NT2/D1 (cell line): ENCODE measurements around the gene LRP2BP.

Experiments used
- SUZ12 ChIP-seq: IDR thresholded peaks from 2 replicates; pipeline ENCODE4 v1.6.1; 2011; ENCODE audit not compliant: insufficient read length, insufficient read depth; ENCODE audit errors: extremely low read depth
- YY1 ChIP-seq: IDR thresholded peaks from 2 replicates; pipeline ENCODE4 v1.6.1; 2011; ENCODE audit not compliant: insufficient read length, insufficient read depth
- ZNF274 ChIP-seq: IDR thresholded peaks from 2 replicates; pipeline ENCODE4 v1.6.1; 2011; ENCODE audit warnings: mild to moderate bottlenecking, low read depth, low read length

DNA sequence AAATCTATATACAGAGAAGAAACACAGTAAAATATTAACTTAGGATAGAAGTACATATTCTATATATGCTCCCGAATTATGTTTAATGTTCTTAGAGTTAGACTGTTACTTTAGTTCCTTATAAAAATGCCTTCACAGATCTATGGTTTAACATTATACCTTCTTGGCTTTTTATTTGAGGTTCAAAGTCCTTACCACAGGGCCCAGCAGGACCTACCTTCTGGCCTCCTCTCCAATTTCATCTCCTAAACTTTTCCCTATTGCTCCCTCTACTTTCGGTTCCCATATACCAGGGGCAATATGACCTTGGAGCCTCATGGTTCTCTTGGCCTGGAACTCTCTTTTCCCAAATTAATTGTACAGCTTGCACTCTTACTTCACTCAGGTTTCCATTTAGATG is 12.7 kb upstream of the LRP2BP start:
- TF ChIP-seq ZNF274 (no peak), YY1 (no peak), SUZ12 (no peak)
